ENCODE data around the gene CIB4.

Gene CIB4

DNA sequence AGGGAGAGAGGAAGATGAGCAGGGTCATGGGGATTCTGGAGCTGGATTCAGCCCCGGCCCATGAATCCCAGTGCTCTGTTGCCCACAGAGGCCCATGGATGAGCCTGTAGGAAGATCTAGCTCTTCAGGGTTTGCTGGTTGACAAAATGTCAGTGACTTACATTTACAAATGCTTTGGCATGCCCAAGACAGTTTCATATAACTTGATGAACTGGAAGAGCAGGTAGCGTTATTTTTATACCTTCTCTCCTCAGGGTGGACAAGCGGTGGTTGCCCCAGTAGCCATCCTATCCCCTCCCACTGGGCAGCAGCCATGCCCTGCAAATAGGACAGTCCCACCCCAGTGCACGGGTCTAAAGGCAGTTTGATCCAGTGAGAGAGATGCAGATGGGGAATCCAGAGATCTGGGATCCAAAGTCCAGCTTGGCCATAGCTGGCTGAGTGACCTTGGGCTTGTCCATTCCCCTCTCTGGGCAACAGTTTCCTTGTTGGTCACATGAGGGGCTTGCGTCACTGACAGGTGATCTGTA is 29.8 kb upstream of the CIB4 start:
- H3K4ac ChIP-seq (ENCODE audit: low read length), result no peak overlapping the region
- H3K27me3 ChIP-seq (ENCODE audit: control insufficient read depth in 3 of 3, insufficient read depth in 3 of 3, low read depth in 1 of 3, low read length in 3 of 3), result peaks cover 0 to 51% (median 0%) of the 10 kb centered on the region in 3 experiments
- H2BK5ac ChIP-seq (ENCODE audit: low read length), result no peak overlapping the region
- H3K27ac ChIP-seq (replicated peaks; ENCODE audit: low read length), result no peak overlapping the region
- H3K4me2 ChIP-seq (ENCODE audit: insufficient read depth, low read length, poor library complexity, severe bottlenecking), result no peak overlapping the region
- H2BK12ac ChIP-seq (ENCODE audit: low read length), result no peak overlapping the region
- H3K36me3 ChIP-seq (replicated peaks in 1 of 2; ENCODE audit: control insufficient read depth in 2 of 2, insufficient read depth in 2 of 2, low read length in 2 of 2), result no peaks in the 10 kb centered on the region
- no peak overlapping the region for H3K9ac ChIP-seq (ENCODE audit: low read depth, low read length, poor library complexity)
- WGBS, 2 donors (ENCODE audit: extremely low coverage in 2 of 2, insufficient read length in 2 of 2, insufficient replicate concordance in 1 of 2), result no CpG with 5 or more reads among the region's 5 CpGs
- DNase-seq (ENCODE audit: low spot score), result no peak
- H3K23ac ChIP-seq (ENCODE audit: low read depth, low read length, poor library complexity), result no peak overlapping the region
- no peak overlapping the region for H4K91ac ChIP-seq (ENCODE audit: low read depth, low read length, poor library complexity)
- no peak overlapping the region for H2BK120ac ChIP-seq (ENCODE audit: low read depth, low read length)
- no peaks in the 10 kb centered on the region for H3K79me1 ChIP-seq (ENCODE audit: low read depth, low read length)
- H2AFZ ChIP-seq (ENCODE audit: low read length), result no peak overlapping the region
- peaks cover 0 to 2% of the 10 kb centered on the region in 2 donors for H3K4me1 ChIP-seq (ENCODE audit: control insufficient read depth in 2 of 2, insufficient read depth in 1 of 2, low read depth in 1 of 2, low read length in 2 of 2)
- H3K14ac ChIP-seq (ENCODE audit: low read length), result no peak overlapping the region
- H2BK15ac ChIP-seq (ENCODE audit: low read length), result no peak overlapping the region
- H2AK5ac ChIP-seq (ENCODE audit: low read depth, low read length), result no peak overlapping the region
- no peak overlapping the region for H3K4me3 ChIP-seq (ENCODE audit: low read length in 2 of 2)
- H4K8ac ChIP-seq (ENCODE audit: low read depth, low read length), result no peak overlapping the region
- no peaks in the 10 kb centered on the region for H3K9me3 ChIP-seq (replicated peaks in 1 of 2; ENCODE audit: control insufficient read depth in 2 of 2, insufficient read depth in 1 of 2, low read depth in 1 of 2, low read length in 2 of 2)
- no peak overlapping the region for H3K18ac ChIP-seq (ENCODE audit: low read length)

DNA sequence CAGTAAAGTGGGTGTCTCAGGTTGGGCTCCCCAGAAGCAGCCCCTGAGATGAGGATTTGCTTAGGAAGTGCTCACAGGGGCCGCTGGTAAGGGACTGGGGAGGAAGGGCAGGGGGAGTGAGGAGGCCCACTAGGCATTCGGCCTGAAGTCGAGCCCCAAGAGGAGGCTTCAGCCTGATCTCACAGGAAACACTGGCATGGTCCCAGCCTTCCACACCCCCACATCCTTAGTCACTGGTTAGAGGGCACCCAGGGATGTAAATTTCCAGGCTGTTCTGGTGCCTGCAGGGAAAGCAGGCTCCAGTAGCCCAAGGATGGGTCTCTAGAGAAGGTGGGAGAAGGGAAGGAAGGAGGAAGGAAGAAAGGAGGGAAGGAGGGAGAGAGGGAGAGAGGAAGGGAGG is 29.0 kb upstream of the CIB4 start:
- no CpG with 5 or more reads among the region's 3 CpGs for WGBS, 2 donors (ENCODE audit: extremely low coverage in 2 of 2, insufficient read length in 2 of 2, insufficient replicate concordance in 1 of 2)
- Histone ChIP-seq H3K18ac (ENCODE audit: low read length) (no peak overlapping the region), H4K8ac (ENCODE audit: low read depth, low read length) (no peak overlapping the region), H3K79me1 (ENCODE audit: low read depth, low read length) (no peaks in the 10 kb centered on the region), H3K4ac (ENCODE audit: low read length) (no peak overlapping the region), H2AK5ac (ENCODE audit: low read depth, low read length) (no peak overlapping the region), H3K36me3 (replicated peaks in 1 of 2; ENCODE audit: control insufficient read depth in 2 of 2, insufficient read depth in 2 of 2, low read length in 2 of 2) (no peaks in the 10 kb centered on the region), H2BK5ac (ENCODE audit: low read length) (no peak overlapping the region), H3K23ac (ENCODE audit: low read depth, low read length, poor library complexity) (no peak overlapping the region), H3K14ac (ENCODE audit: low read length) (no peak overlapping the region), H3K9ac (ENCODE audit: low read depth, low read length, poor library complexity) (no peak overlapping the region), H2AFZ (ENCODE audit: low read length) (no peak overlapping the region), H2BK120ac (ENCODE audit: low read depth, low read length) (no peak overlapping the region), H3K9me3 (replicated peaks in 1 of 2; ENCODE audit: control insufficient read depth in 2 of 2, insufficient read depth in 1 of 2, low read depth in 1 of 2, low read length in 2 of 2) (no peaks in the 10 kb centered on the region), H4K91ac (ENCODE audit: low read depth, low read length, poor library complexity) (no peak overlapping the region), H3K4me2 (ENCODE audit: insufficient read depth, low read length, poor library complexity, severe bottlenecking) (no peak overlapping the region), H2BK12ac (ENCODE audit: low read length) (peak overlapping the region; percentile 17), H3K4me3 (ENCODE audit: low read length in 2 of 2) (no peak overlapping the region), H3K27me3 (ENCODE audit: control insufficient read depth in 3 of 3, insufficient read depth in 3 of 3, low read depth in 1 of 3, low read length in 3 of 3) (peaks cover 0 to 48% (median 0%) of the 10 kb centered on the region in 3 experiments), H3K4me1 (ENCODE audit: control insufficient read depth in 2 of 2, insufficient read depth in 1 of 2, low read depth in 1 of 2, low read length in 2 of 2) (peaks cover 0 to 2% of the 10 kb centered on the region in 2 donors), H2BK15ac (ENCODE audit: low read length) (no peak overlapping the region), H3K27ac (replicated peaks; ENCODE audit: low read length) (no peak overlapping the region)
- DNase-seq (ENCODE audit: low spot score), result no peak

DNA sequence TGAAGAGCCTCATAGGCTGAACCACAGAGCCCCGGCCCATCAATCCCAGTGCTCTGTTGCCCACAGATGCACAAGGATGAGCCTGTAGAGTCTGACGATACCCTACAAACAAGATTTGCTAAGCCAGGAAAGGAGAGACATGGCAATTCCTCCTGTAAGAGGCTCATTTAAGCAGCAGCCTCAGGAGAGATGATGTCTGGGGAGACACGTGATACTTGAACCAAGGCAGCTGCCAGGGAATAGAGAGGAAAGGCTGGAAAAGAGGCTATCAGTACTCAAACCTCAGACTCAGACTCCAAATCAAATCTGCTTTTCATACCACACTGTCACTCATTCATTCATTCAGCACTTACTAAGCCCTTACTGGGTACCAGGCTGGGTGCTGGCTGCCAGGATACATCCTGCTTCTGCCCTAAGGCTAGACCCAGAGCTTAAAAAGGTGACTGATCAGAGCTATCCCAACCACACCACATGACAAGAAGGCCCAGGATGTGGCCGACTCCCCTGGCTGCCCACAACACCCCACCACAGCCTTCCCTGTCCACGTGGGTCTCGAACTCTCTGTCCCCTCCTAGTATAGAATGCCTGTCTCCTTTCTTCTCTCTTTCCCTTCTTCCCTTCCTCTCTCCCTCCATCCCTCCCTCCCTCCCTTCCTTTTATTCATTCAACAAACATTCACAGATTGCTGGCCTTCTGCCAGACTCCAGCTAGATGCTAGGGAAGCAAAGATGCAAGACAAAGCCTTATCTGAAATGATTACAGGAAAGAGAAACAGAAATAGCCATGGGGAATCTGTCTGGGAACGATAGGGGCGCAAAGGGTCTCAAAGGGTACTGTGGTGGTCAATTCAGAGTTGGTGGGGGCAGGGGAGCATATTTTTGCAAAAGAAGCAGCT is 27.9 kb upstream of the CIB4 start:
- peaks cover 0 to 41% (median 0%) of the 10 kb centered on the region in 3 experiments for H3K27me3 ChIP-seq (ENCODE audit: control insufficient read depth in 3 of 3, insufficient read depth in 3 of 3, low read depth in 1 of 3, low read length in 3 of 3)
- no peak overlapping the region for H2AK5ac ChIP-seq (ENCODE audit: low read depth, low read length)
- H2BK12ac ChIP-seq (ENCODE audit: low read length), result no peak overlapping the region
- H2BK15ac ChIP-seq (ENCODE audit: low read length), result no peak overlapping the region
- no peak overlapping the region for H3K27ac ChIP-seq (replicated peaks; ENCODE audit: low read length)
- no peak overlapping the region for H2BK5ac ChIP-seq (ENCODE audit: low read length)
- no peak overlapping the region for H4K91ac ChIP-seq (ENCODE audit: low read depth, low read length, poor library complexity)
- no CpG with 5 or more reads among the region's 8 CpGs for WGBS, 2 donors (ENCODE audit: extremely low coverage in 2 of 2, insufficient read length in 2 of 2, insufficient replicate concordance in 1 of 2)
- H3K14ac ChIP-seq (ENCODE audit: low read length), result no peak overlapping the region
- H3K9ac ChIP-seq (ENCODE audit: low read depth, low read length, poor library complexity), result no peak overlapping the region
- no peak overlapping the region for H3K4me2 ChIP-seq (ENCODE audit: insufficient read depth, low read length, poor library complexity, severe bottlenecking)
- H3K4me1 ChIP-seq (ENCODE audit: control insufficient read depth in 2 of 2, insufficient read depth in 1 of 2, low read depth in 1 of 2, low read length in 2 of 2), result peaks cover 0 to 2% of the 10 kb centered on the region in 2 donors
- H3K18ac ChIP-seq (ENCODE audit: low read length), result no peak overlapping the region
- H2AFZ ChIP-seq (ENCODE audit: low read length), result no peak overlapping the region
- no peak overlapping the region for H3K4me3 ChIP-seq (ENCODE audit: low read length in 2 of 2)
- no peak for DNase-seq (ENCODE audit: low spot score)
- H3K4ac ChIP-seq (ENCODE audit: low read length), result no peak overlapping the region
- no peaks in the 10 kb centered on the region for H3K36me3 ChIP-seq (replicated peaks in 1 of 2; ENCODE audit: control insufficient read depth in 2 of 2, insufficient read depth in 2 of 2, low read length in 2 of 2)
- H3K79me1 ChIP-seq (ENCODE audit: low read depth, low read length), result no peaks in the 10 kb centered on the region
- no peak overlapping the region for H4K8ac ChIP-seq (ENCODE audit: low read depth, low read length)
- H2BK120ac ChIP-seq (ENCODE audit: low read depth, low read length), result no peak overlapping the region
- no peaks in the 10 kb centered on the region for H3K9me3 ChIP-seq (replicated peaks in 1 of 2; ENCODE audit: control insufficient read depth in 2 of 2, insufficient read depth in 1 of 2, low read depth in 1 of 2, low read length in 2 of 2)
- H3K23ac ChIP-seq (ENCODE audit: low read depth, low read length, poor library complexity), result no peak overlapping the region

DNA sequence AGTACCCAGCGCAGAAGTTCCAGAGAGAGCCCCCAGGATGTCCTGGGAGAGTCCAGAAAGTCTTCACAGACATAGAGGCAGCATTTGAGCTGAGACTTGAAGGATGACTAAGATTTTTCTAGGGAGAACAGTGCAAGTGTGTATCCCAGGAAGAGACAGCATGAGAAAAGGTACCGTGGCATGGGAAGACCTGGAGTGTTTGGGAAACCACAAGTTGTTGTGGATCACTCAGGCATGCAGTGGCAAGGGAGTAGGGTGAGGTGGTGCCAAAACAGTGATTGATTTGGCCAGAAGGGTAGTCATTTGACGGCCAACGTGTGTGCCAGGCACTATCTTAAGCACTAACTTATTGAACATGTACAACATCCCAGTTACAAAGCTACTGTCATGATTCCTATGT is 26.9 kb upstream of the CIB4 start:
- Histone ChIP-seq H3K14ac (ENCODE audit: low read length) (no peak overlapping the region), H2BK120ac (ENCODE audit: low read depth, low read length) (no peak overlapping the region), H3K23ac (ENCODE audit: low read depth, low read length, poor library complexity) (no peak overlapping the region), H4K91ac (ENCODE audit: low read depth, low read length, poor library complexity) (no peak overlapping the region), H3K27ac (replicated peaks; ENCODE audit: low read length) (no peak overlapping the region), H3K9me3 (replicated peaks in 1 of 2; ENCODE audit: control insufficient read depth in 2 of 2, insufficient read depth in 1 of 2, low read depth in 1 of 2, low read length in 2 of 2) (no peaks in the 10 kb centered on the region), H4K8ac (ENCODE audit: low read depth, low read length) (no peak overlapping the region), H2AK5ac (ENCODE audit: low read depth, low read length) (no peak overlapping the region), H3K18ac (ENCODE audit: low read length) (no peak overlapping the region), H3K4ac (ENCODE audit: low read length) (no peak overlapping the region), H3K4me3 (ENCODE audit: low read length in 2 of 2) (no peak overlapping the region), H2BK15ac (ENCODE audit: low read length) (no peak overlapping the region), H3K79me1 (ENCODE audit: low read depth, low read length) (no peaks in the 10 kb centered on the region), H3K4me1 (ENCODE audit: control insufficient read depth in 2 of 2, insufficient read depth in 1 of 2, low read depth in 1 of 2, low read length in 2 of 2) (peaks cover 0 to 2% of the 10 kb centered on the region in 2 donors), H2AFZ (ENCODE audit: low read length) (no peak overlapping the region), H3K4me2 (ENCODE audit: insufficient read depth, low read length, poor library complexity, severe bottlenecking) (no peak overlapping the region), H3K27me3 (ENCODE audit: control insufficient read depth in 3 of 3, insufficient read depth in 3 of 3, low read depth in 1 of 3, low read length in 3 of 3) (peaks cover 0 to 36% (median 0%) of the 10 kb centered on the region in 3 experiments), H2BK5ac (ENCODE audit: low read length) (no peak overlapping the region), H3K36me3 (replicated peaks in 1 of 2; ENCODE audit: control insufficient read depth in 2 of 2, insufficient read depth in 2 of 2, low read length in 2 of 2) (no peaks in the 10 kb centered on the region), H2BK12ac (ENCODE audit: low read length) (no peak overlapping the region), H3K9ac (ENCODE audit: low read depth, low read length, poor library complexity) (no peak overlapping the region)
- WGBS, 2 donors (ENCODE audit: extremely low coverage in 2 of 2, insufficient read length in 2 of 2, insufficient replicate concordance in 1 of 2), result no CpG with 5 or more reads among the region's 4 CpGs
- no peak for DNase-seq (ENCODE audit: low spot score)

Data from neuronal stem cell (in vitro differentiated cells).